Astrocyte (in vitro differentiated cells and primary cell): Measurements from ENCODE around the gene NEAT1. TPM values are rescaled to one million over a fixed set of nuclear protein-coding genes. Genes with fewer than 3 reads are reported as not detected.

ENCODE experiments used
- DNase-seq: peaks from one replicate; pipeline ENCODE4 v3.0.0-alpha.2; 2010; ENCODE audit warnings: low read depth
- FAIRE-seq: peaks from 2 replicates; lab custom pipeline; 2011; peaks lifted over from hg19 to GRCh38; lab: Jason Lieb, UNC
- H2AFZ ChIP-seq: 2 replicates; pipeline ENCODE4 v1.6.0; 2012; ENCODE audit warnings: low read depth, low read length, inconsistent platforms
- H3K27ac ChIP-seq: 2 replicates; pipeline ENCODE4 v1.5.1; 2011; ENCODE audit warnings: low read depth, low read length, inconsistent platforms
- H3K27me3 ChIP-seq: 2 replicates; pipeline ENCODE4 v1.6.0; 2011; ENCODE audit warnings: low read length, inconsistent platforms; ENCODE audit not compliant: insufficient read depth
- H3K36me3 ChIP-seq: 2 replicates; pipeline ENCODE4 v1.5.1; 2011; ENCODE audit warnings: low read length, inconsistent platforms; ENCODE audit not compliant: insufficient read depth
- H3K4me1 ChIP-seq: 2 replicates; pipeline ENCODE4 v1.5.1; 2011; ENCODE audit warnings: low read length, inconsistent platforms; ENCODE audit not compliant: insufficient read depth
- H3K4me2 ChIP-seq: 2 replicates; pipeline ENCODE4 v1.6.0; 2012; ENCODE audit warnings: low read length, inconsistent platforms
- H3K4me3 ChIP-seq: 2 replicates; pipeline ENCODE4 v1.5.1; 2011; ENCODE audit warnings: low read depth, mild to moderate bottlenecking, low read length, inconsistent platforms; ENCODE audit not compliant: insufficient read depth
- H3K79me2 ChIP-seq: 2 replicates; pipeline ENCODE4 v1.6.0; 2012; ENCODE audit warnings: mild to moderate bottlenecking, low read length, inconsistent platforms; ENCODE audit not compliant: insufficient read depth
- H3K9ac ChIP-seq: 2 replicates; pipeline ENCODE4 v1.6.0; 2012; ENCODE audit warnings: mild to moderate bottlenecking, low read length, inconsistent platforms
- H3K9me3 ChIP-seq: 2 replicates; pipeline ENCODE4 v1.5.1; 2012; ENCODE audit warnings: low read depth, mild to moderate bottlenecking, low read length, inconsistent platforms; ENCODE audit not compliant: insufficient read depth
- H4K20me1 ChIP-seq: 2 replicates; pipeline ENCODE4 v1.6.0; 2012; ENCODE audit warnings: low read length, inconsistent platforms; ENCODE audit not compliant: insufficient read depth
- H3K27ac Mint-ChIP-seq: one replicate; pipeline ENCODE4 v1.8.0; 2021; ENCODE audit warnings: mild to moderate bottlenecking, mixed read lengths; ENCODE audit not compliant: unreplicated experiment
- H3K27me3 Mint-ChIP-seq: one replicate; pipeline ENCODE4 v1.8.0; 2021; ENCODE audit warnings: low read depth, mixed read lengths; ENCODE audit not compliant: unreplicated experiment
- H3K36me3 Mint-ChIP-seq: one replicate; pipeline ENCODE4 v1.8.0; 2021; ENCODE audit warnings: low read depth, mixed read lengths; ENCODE audit not compliant: unreplicated experiment
- H3K4me1 Mint-ChIP-seq: one replicate; pipeline ENCODE4 v1.8.0; 2021; ENCODE audit warnings: low read depth, mixed read lengths; ENCODE audit not compliant: unreplicated experiment
- H3K4me3 Mint-ChIP-seq: one replicate; pipeline ENCODE4 v1.8.0; 2021; ENCODE audit warnings: mild to moderate bottlenecking, moderate library complexity, mixed read lengths; ENCODE audit not compliant: unreplicated experiment
- H3K9me3 Mint-ChIP-seq: one replicate; pipeline ENCODE4 v1.8.0; 2021; ENCODE audit warnings: mild to moderate bottlenecking, mixed read lengths; ENCODE audit not compliant: unreplicated experiment
- EZH2 ChIP-seq: IDR thresholded peaks from 2 replicates; pipeline ENCODE4 v1.6.1; 2012; ENCODE audit warnings: mild to moderate bottlenecking, low read length, inconsistent platforms; ENCODE audit not compliant: insufficient read depth
- total RNA-seq: library from RNA; stranded (reverse); gene quantifications from 2 replicates; pipeline ENCODE4 v1.2.1, GENCODE V29; 2021
- TF ChIP-seq, protein P1 (sequence below): IDR thresholded peaks from 2 replicates; pipeline ENCODE4 v1.5.1; 2011; ENCODE audit warnings: low read depth, mild to moderate bottlenecking, inconsistent platforms, low read length, moderate library complexity; ENCODE audit not compliant: insufficient read depth

Gene NEAT1
- total RNA-seq, 1 donor from 2014 or later: 317 TPM

DNA sequence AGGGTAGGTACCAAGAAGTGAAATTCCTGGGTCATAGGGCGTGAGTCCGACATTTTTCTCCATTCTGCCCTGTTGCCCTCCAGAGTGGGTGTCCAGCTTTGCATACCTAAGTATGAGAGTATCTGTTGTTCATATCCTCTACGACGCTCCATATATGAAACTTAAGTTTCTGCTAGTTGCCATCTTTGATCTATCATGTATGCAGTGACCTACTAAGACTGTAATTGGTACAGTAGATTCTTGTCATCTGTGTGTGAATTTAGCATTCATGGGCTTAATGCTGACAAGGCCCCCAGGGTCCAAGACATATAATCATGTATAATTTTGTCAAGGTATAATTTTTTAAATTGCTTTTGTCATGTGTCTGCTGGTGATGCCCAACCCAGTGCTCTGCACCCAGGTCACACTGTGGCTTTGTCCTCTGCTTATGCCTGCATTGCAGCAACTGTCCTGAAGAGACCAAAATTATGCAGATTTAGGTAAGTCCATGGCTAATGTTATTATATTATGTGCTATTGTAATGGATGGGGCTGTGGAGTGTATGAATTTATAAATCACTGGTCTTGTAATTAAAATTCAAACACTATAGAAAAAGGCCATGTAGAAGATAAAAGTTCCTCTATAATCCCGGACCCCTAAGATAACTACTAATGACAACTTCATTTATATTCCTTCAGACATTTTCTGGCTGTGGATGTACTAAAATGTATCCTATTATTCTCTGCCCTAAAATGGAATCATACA lies 12.2 kb downstream of the NEAT1 start:
- no peaks in the 10 kb centered on the region for H3K9me3 ChIP-seq
- TF ChIP-seq EZH2: no peak
- TF ChIP-seq, protein P1, sequence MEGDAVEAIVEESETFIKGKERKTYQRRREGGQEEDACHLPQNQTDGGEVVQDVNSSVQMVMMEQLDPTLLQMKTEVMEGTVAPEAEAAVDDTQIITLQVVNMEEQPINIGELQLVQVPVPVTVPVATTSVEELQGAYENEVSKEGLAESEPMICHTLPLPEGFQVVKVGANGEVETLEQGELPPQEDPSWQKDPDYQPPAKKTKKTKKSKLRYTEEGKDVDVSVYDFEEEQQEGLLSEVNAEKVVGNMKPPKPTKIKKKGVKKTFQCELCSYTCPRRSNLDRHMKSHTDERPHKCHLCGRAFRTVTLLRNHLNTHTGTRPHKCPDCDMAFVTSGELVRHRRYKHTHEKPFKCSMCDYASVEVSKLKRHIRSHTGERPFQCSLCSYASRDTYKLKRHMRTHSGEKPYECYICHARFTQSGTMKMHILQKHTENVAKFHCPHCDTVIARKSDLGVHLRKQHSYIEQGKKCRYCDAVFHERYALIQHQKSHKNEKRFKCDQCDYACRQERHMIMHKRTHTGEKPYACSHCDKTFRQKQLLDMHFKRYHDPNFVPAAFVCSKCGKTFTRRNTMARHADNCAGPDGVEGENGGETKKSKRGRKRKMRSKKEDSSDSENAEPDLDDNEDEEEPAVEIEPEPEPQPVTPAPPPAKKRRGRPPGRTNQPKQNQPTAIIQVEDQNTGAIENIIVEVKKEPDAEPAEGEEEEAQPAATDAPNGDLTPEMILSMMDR: no peak
- H3K27me3 ChIP-seq: no peaks in the 10 kb centered on the region
- H3K4me2 ChIP-seq: peak overlapping the region; percentile 39
- FAIRE-seq (no peak), DNase-seq (no peak)
- H3K9ac ChIP-seq: peak overlapping the region; percentile 48
- H4K20me1 ChIP-seq: peaks cover 97% of the 10 kb centered on the region
- H2AFZ ChIP-seq: no peak overlapping the region
- H3K27me3 Mint-ChIP-seq: no peaks in the 10 kb centered on the region
- no peak overlapping the region for H3K27ac ChIP-seq
- no peaks in the 10 kb centered on the region for H3K9me3 Mint-ChIP-seq
- H3K4me1 Mint-ChIP-seq: peaks cover 37% of the 10 kb centered on the region
- peaks cover 2% of the 10 kb centered on the region for H3K36me3 Mint-ChIP-seq
- H3K4me3 Mint-ChIP-seq: peak overlapping the region; percentile 58
- no peak overlapping the region for H3K4me3 ChIP-seq
- peaks cover 53% of the 10 kb centered on the region for H3K36me3 ChIP-seq
- peaks cover 17% of the 10 kb centered on the region for H3K4me1 ChIP-seq
- peaks cover 97% of the 10 kb centered on the region for H3K79me2 ChIP-seq
- H3K27ac Mint-ChIP-seq: peak overlapping the region; percentile 67

DNA sequence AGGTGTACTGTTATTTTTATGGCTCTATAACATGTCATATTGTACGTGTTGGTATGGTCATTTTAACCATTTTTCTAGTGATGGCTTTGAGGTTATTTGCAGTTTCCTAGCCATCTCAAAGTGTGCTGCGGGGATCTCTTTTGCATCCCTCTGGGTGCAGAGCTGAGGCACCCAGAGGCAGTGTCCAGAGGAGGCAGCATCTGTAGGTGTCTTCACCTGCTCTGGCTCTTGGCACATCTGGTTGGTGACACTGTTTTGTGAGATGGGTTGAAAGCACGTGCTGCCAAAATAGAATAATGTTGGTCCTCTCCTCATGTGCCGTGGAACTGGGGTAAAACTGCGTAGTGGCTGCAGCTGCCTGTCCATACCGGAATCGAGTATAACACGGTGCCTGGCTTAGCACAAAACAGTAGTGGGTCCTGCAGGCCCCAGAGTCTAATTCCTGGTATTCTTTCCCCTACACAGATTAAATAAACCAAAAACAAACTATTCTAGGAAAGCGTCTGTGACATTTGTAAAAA lies 12.9 kb downstream of the NEAT1 start:
- H3K36me3 ChIP-seq: peaks cover 53% of the 10 kb centered on the region
- H3K4me1 Mint-ChIP-seq: peaks cover 32% of the 10 kb centered on the region
- H3K4me3 ChIP-seq: no peak overlapping the region
- no peak overlapping the region for H2AFZ ChIP-seq
- H3K79me2 ChIP-seq: peaks cover 97% of the 10 kb centered on the region
- FAIRE-seq: no peak
- H3K9me3 Mint-ChIP-seq: no peaks in the 10 kb centered on the region
- H3K9me3 ChIP-seq: no peaks in the 10 kb centered on the region
- H3K9ac ChIP-seq: peak overlapping the region; percentile 48
- peak overlapping the region; percentile 30 for H3K4me2 ChIP-seq
- no peak for TF ChIP-seq EZH2
- TF ChIP-seq, protein P1: no peak
- DNase-seq: no peak
- H3K4me3 Mint-ChIP-seq: peak overlapping the region; percentile 54
- peak overlapping the region; percentile 16 for H3K27ac ChIP-seq
- peaks cover 4% of the 10 kb centered on the region for H3K36me3 Mint-ChIP-seq
- no peaks in the 10 kb centered on the region for H3K27me3 ChIP-seq
- H3K4me1 ChIP-seq: peaks cover 14% of the 10 kb centered on the region
- peaks cover 97% of the 10 kb centered on the region for H4K20me1 ChIP-seq
- H3K27me3 Mint-ChIP-seq: no peaks in the 10 kb centered on the region
- H3K27ac Mint-ChIP-seq: peak overlapping the region; percentile 45

GRCh38 chr11:65435981-65436411 lies 13.4 kb downstream of the NEAT1 start:
- H3K27me3 ChIP-seq: no peaks in the 10 kb centered on the region
- DNase-seq (no peak), FAIRE-seq (no peak)
- Mint-ChIP-seq H3K4me1 (peaks cover 30% of the 10 kb centered on the region), H3K9me3 (no peaks in the 10 kb centered on the region), H3K4me3 (peak overlapping the region; percentile 66), H3K27me3 (no peaks in the 10 kb centered on the region), H3K27ac (no peak overlapping the region), H3K36me3 (peaks cover 4% of the 10 kb centered on the region)
- H3K9me3 ChIP-seq: no peaks in the 10 kb centered on the region
- H3K79me2 ChIP-seq: peaks cover 97% of the 10 kb centered on the region
- H2AFZ ChIP-seq: no peak overlapping the region
- peaks cover 14% of the 10 kb centered on the region for H3K4me1 ChIP-seq
- peaks cover 97% of the 10 kb centered on the region for H4K20me1 ChIP-seq
- peaks cover 53% of the 10 kb centered on the region for H3K36me3 ChIP-seq
- H3K4me2 ChIP-seq: peak overlapping the region; percentile 30
- TF ChIP-seq, protein P1: no peak
- TF ChIP-seq EZH2: no peak
- peak overlapping the region; percentile 48 for H3K9ac ChIP-seq
- no peak overlapping the region for H3K4me3 ChIP-seq
- peak overlapping the region; percentile 16 for H3K27ac ChIP-seq
